Measurements from ENCODE around the gene PFN3. TPM values are rescaled to one million over a fixed set of nuclear protein-coding genes. Genes with fewer than 3 reads are reported as not detected.

PFN3 gene
- total RNA-seq, 2 donors from 2014 or later: not detected

GRCh38 chr5:177443144-177443983, 42.9 kb upstream of the PFN3 start:
- H3K27ac Mint-ChIP-seq: peak overlapping the region; percentile 99
- no peaks in the 10 kb centered on the region for H3K27me3 Mint-ChIP-seq
- DNase-seq (peak in 1 of 3 donors; percentile 5), ATAC-seq (no peak)
- peaks cover 6% of the 10 kb centered on the region for H3K36me3 Mint-ChIP-seq (ENCODE audit: low read depth)
- H3K4me3 Mint-ChIP-seq: no peak overlapping the region
- no peaks in the 10 kb centered on the region for H3K9me3 ChIP-seq (ENCODE audit: control insufficient read depth, low read length, poor library complexity, severe bottlenecking)
- H3K4me1 Mint-ChIP-seq: peaks cover 49% of the 10 kb centered on the region

- Mint-ChIP-seq H3K4me1 (peaks cover 52% of the 10 kb centered on the region), H3K27ac (peak overlapping the region; percentile 99), H3K36me3 (ENCODE audit: low read depth) (peaks cover 6% of the 10 kb centered on the region), H3K27me3 (no peaks in the 10 kb centered on the region), H3K4me3 (no peak overlapping the region)
- ATAC-seq: no peak
- no peaks in the 10 kb centered on the region for H3K9me3 ChIP-seq (ENCODE audit: control insufficient read depth, low read length, poor library complexity, severe bottlenecking)
- DNase-seq: no peak
Observed at GRCh38 chr5:177442066-177442826, 41.8 kb upstream of the PFN3 start.

GRCh38 chr5:177440990-177441780, 40.7 kb upstream of the PFN3 start:
- H3K4me1 Mint-ChIP-seq: peaks cover 57% of the 10 kb centered on the region
- H3K9me3 ChIP-seq (ENCODE audit: control insufficient read depth, low read length, poor library complexity, severe bottlenecking): no peaks in the 10 kb centered on the region
- no peaks in the 10 kb centered on the region for H3K27me3 Mint-ChIP-seq
- DNase-seq (no peak), ATAC-seq (no peak)
- peak overlapping the region; percentile 99 for H3K27ac Mint-ChIP-seq
- H3K4me3 Mint-ChIP-seq: no peak overlapping the region
- H3K36me3 Mint-ChIP-seq (ENCODE audit: low read depth): peaks cover 8% of the 10 kb centered on the region

GRCh38 chr5:177440211-177440989, 39.9 kb upstream of the PFN3 start:
- Mint-ChIP-seq H3K27ac (peak overlapping the region; percentile 99), H3K4me3 (peak overlapping the region; percentile 75), H3K4me1 (peaks cover 49% of the 10 kb centered on the region), H3K27me3 (no peaks in the 10 kb centered on the region), H3K36me3 (ENCODE audit: low read depth) (peaks cover 8% of the 10 kb centered on the region)
- H3K9me3 ChIP-seq (ENCODE audit: control insufficient read depth, low read length, poor library complexity, severe bottlenecking): no peaks in the 10 kb centered on the region
- peak; percentile 59 to 76 (median 68) for DNase-seq
- peak; percentile 86 for ATAC-seq

- no peaks in the 10 kb centered on the region for H3K27me3 Mint-ChIP-seq
- peak overlapping the region; percentile 75 for H3K4me3 Mint-ChIP-seq
- no peaks in the 10 kb centered on the region for H3K9me3 ChIP-seq (ENCODE audit: control insufficient read depth, low read length, poor library complexity, severe bottlenecking)
- DNase-seq: no peak
- peak; percentile 0 for ATAC-seq
- peaks cover 8% of the 10 kb centered on the region for H3K36me3 Mint-ChIP-seq (ENCODE audit: low read depth)
- H3K27ac Mint-ChIP-seq: peak overlapping the region; percentile 99
- peaks cover 46% of the 10 kb centered on the region for H3K4me1 Mint-ChIP-seq
Observed at GRCh38 chr5:177439518-177440053, 39.1 kb upstream of the PFN3 start.

GRCh38 chr5:177438468-177438867, 38.0 kb upstream of the PFN3 start:
- Mint-ChIP-seq H3K27me3 (no peaks in the 10 kb centered on the region), H3K27ac (peak overlapping the region; percentile 99), H3K36me3 (ENCODE audit: low read depth) (peaks cover 8% of the 10 kb centered on the region), H3K4me3 (no peak overlapping the region), H3K4me1 (peaks cover 50% of the 10 kb centered on the region)
- DNase-seq (no peak), ATAC-seq (no peak)
- H3K9me3 ChIP-seq (ENCODE audit: control insufficient read depth, low read length, poor library complexity, severe bottlenecking): no peaks in the 10 kb centered on the region

- DNase-seq: no peak
- Mint-ChIP-seq H3K4me3 (no peak overlapping the region), H3K27me3 (no peaks in the 10 kb centered on the region), H3K4me1 (peaks cover 53% of the 10 kb centered on the region), H3K36me3 (ENCODE audit: low read depth) (peaks cover 10% of the 10 kb centered on the region), H3K27ac (peak overlapping the region; percentile 99)
- no peaks in the 10 kb centered on the region for H3K9me3 ChIP-seq (ENCODE audit: control insufficient read depth, low read length, poor library complexity, severe bottlenecking)
- no peak for ATAC-seq
Observed at GRCh38 chr5:177437623-177438022, 37.2 kb upstream of the PFN3 start.

- H3K27me3 Mint-ChIP-seq: no peaks in the 10 kb centered on the region
- H3K27ac Mint-ChIP-seq: peak overlapping the region; percentile 99
- DNase-seq (no peak), ATAC-seq (no peak)
- peaks cover 58% of the 10 kb centered on the region for H3K4me1 Mint-ChIP-seq
- H3K4me3 Mint-ChIP-seq: no peak overlapping the region
- peaks cover 7% of the 10 kb centered on the region for H3K36me3 Mint-ChIP-seq (ENCODE audit: low read depth)
- H3K9me3 ChIP-seq (ENCODE audit: control insufficient read depth, low read length, poor library complexity, severe bottlenecking): no peaks in the 10 kb centered on the region
Observed at GRCh38 chr5:177435847-177436536, 35.5 kb upstream of the PFN3 start.

- no peaks in the 10 kb centered on the region for H3K9me3 ChIP-seq (ENCODE audit: control insufficient read depth, low read length, poor library complexity, severe bottlenecking)
- no peak for DNase-seq
- peaks cover 7% of the 10 kb centered on the region for H3K36me3 Mint-ChIP-seq (ENCODE audit: low read depth)
- no peak for ATAC-seq
- H3K27ac Mint-ChIP-seq: peak overlapping the region; percentile 98
- H3K4me1 Mint-ChIP-seq: peaks cover 61% of the 10 kb centered on the region
- peak overlapping the region; percentile 80 for H3K4me3 Mint-ChIP-seq
- H3K27me3 Mint-ChIP-seq: no peaks in the 10 kb centered on the region
Observed at GRCh38 chr5:177434942-177435738, 34.7 kb upstream of the PFN3 start.

GRCh38 chr5:177434437-177434836, 34.0 kb upstream of the PFN3 start:
- peaks cover 57% of the 10 kb centered on the region for H3K4me1 Mint-ChIP-seq
- H3K36me3 Mint-ChIP-seq (ENCODE audit: low read depth): peaks cover 5% of the 10 kb centered on the region
- peak; percentile 50 for ATAC-seq
- H3K27me3 Mint-ChIP-seq: no peaks in the 10 kb centered on the region
- DNase-seq: peak in 2 of 3 donors; percentile 23 to 46
- H3K4me3 Mint-ChIP-seq: peak overlapping the region; percentile 80
- H3K9me3 ChIP-seq (ENCODE audit: control insufficient read depth, low read length, poor library complexity, severe bottlenecking): no peaks in the 10 kb centered on the region
- H3K27ac Mint-ChIP-seq: peak overlapping the region; percentile 98

- peaks cover 7% of the 10 kb centered on the region for H3K36me3 Mint-ChIP-seq (ENCODE audit: low read depth)
- peak overlapping the region; percentile 80 for H3K4me3 Mint-ChIP-seq
- H3K4me1 Mint-ChIP-seq: peaks cover 62% of the 10 kb centered on the region
Observed at GRCh38 chr5:177433658-177434217, 33.3 kb upstream of the PFN3 start.

More at GRCh38 chr5:177433658-177434217, 33.3 kb upstream of the PFN3 start:
- ATAC-seq (no peak), DNase-seq (no peak)
- peak overlapping the region; percentile 98 for H3K27ac Mint-ChIP-seq
- no peaks in the 10 kb centered on the region for H3K9me3 ChIP-seq (ENCODE audit: control insufficient read depth, low read length, poor library complexity, severe bottlenecking)
- no peaks in the 10 kb centered on the region for H3K27me3 Mint-ChIP-seq
